ENCODE results near the gene GNPTAB. TPM values are rescaled to one million over a fixed set of nuclear protein-coding genes. Genes with fewer than 3 reads are reported as not detected.

Gene GNPTAB
- total and polyA plus RNA-seq, 2 of the 13 experiments (the other 11 are each of a cell fraction or from before 2014, with no cell fraction given) = 13.6 to 19.4 TPM

DNA sequence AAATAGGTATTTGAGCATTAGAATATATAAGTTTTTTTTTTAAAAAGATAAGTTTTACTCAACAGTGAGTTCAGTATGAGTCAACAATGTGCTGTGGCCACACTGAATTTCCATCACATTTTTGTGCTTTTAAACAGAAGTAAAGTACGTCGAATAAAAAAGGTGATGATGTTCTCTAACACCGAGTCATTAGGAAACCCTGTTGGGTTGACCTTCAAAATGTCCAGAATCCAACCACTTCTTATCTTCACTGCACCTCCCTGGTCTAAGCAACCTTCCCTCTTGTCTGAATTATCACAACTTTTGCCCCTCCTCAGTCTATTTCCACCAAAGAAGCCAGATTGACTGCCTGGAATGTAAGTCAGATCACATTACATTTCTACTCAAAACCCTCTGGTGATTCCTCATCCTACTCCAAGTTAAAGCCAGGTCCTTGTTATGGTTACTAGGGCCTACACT lies 48.5 kb downstream of the GNPTAB start (continued):
- TF ChIP-seq, protein P1, sequence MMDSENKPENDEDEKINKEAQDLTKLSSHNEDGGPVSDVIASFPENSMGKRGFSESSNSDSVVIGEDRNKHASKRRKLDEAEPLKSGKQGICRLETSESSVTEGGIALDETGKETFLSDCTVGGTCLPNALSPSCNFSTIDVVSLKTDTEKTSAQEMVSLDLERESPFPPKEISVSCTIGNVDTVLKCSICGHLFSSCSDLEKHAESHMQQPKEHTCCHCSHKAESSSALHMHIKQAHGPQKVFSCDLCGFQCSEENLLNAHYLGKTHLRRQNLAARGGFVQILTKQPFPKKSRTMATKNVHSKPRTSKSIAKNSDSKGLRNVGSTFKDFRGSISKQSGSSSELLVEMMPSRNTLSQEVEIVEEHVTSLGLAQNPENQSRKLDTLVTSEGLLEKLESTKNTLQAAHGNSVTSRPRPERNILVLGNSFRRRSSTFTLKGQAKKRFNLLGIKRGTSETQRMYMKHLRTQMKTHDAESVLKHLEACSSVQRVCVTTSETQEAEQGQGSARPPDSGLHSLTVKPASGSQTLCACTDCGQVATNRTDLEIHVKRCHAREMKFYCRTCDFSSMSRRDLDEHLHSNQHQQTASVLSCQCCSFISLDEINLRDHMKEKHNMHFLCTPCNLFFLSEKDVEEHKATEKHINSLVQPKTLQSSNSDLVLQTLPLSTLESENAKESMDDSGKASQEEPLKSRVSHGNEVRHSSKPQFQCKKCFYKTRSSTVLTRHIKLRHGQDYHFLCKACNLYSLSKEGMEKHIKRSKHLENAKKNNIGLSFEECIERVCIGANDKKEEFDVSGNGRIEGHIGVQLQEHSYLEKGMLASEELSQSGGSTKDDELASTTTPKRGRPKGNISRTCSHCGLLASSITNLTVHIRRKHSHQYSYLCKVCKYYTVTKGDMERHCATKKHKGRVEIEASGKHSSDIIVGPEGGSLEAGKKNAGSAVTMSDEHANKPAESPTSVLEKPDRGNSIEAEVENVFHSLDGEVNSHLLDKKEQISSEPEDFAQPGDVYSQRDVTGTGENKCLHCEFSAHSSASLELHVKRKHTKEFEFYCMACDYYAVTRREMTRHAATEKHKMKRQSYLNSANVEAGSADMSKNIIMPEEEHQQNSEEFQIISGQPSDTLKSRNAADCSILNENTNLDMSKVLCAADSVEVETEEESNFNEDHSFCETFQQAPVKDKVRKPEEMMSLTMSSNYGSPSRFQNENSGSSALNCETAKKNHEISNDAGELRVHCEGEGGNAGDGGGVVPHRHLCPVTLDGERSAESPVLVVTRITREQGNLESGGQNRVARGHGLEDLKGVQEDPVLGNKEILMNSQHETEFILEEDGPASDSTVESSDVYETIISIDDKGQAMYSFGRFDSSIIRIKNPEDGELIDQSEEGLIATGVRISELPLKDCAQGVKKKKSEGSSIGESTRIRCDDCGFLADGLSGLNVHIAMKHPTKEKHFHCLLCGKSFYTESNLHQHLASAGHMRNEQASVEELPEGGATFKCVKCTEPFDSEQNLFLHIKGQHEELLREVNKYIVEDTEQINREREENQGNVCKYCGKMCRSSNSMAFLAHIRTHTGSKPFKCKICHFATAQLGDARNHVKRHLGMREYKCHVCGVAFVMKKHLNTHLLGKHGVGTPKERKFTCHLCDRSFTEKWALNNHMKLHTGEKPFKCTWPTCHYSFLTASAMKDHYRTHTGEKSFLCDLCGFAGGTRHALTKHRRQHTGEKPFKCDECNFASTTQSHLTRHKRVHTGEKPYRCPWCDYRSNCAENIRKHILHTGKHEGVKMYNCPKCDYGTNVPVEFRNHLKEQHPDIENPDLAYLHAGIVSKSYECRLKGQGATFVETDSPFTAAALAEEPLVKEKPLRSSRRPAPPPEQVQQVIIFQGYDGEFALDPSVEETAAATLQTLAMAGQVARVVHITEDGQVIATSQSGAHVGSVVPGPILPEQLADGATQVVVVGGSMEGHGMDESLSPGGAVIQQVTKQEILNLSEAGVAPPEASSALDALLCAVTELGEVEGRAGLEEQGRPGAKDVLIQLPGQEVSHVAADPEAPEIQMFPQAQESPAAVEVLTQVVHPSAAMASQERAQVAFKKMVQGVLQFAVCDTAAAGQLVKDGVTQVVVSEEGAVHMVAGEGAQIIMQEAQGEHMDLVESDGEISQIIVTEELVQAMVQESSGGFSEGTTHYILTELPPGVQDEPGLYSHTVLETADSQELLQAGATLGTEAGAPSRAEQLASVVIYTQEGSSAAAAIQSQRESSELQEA (CRISPR knock-in tag; IDR thresholded peaks at IDR 0.05; ENCODE audit: not compliant biosample characterization) = no peak
- no peak for TF ChIP-seq CREB1 (IDR thresholded peaks at IDR 0.05)
- TF ChIP-seq CREB1 (CRISPR knock-in tag; IDR thresholded peaks at IDR 0.05) = no peak
- no peak for TF ChIP-seq PHF20 (CRISPR knock-in tag; IDR thresholded peaks at IDR 0.05)
- TF ChIP-seq ZMAT3 (CRISPR knock-in tag; conservative IDR thresholded peaks at IDR 0.05) = no peak
- TF ChIP-seq, protein P2, sequence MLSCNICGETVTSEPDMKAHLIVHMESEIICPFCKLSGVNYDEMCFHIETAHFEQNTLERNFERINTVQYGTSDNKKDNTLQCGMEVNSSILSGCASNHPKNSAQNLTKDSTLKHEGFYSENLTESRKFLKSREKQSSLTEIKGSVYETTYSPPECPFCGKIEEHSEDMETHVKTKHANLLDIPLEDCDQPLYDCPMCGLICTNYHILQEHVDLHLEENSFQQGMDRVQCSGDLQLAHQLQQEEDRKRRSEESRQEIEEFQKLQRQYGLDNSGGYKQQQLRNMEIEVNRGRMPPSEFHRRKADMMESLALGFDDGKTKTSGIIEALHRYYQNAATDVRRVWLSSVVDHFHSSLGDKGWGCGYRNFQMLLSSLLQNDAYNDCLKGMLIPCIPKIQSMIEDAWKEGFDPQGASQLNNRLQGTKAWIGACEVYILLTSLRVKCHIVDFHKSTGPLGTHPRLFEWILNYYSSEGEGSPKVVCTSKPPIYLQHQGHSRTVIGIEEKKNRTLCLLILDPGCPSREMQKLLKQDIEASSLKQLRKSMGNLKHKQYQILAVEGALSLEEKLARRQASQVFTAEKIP (CRISPR knock-in tag; IDR thresholded peaks at IDR 0.05; ENCODE audit: borderline replicate concordance) = no peak
- no peak for TF ChIP-seq ZBTB42 (CRISPR knock-in tag; IDR thresholded peaks at IDR 0.05)
- no peak for TF ChIP-seq ZNF260 (CRISPR knock-in tag; IDR thresholded peaks at IDR 0.05; ENCODE audit: borderline replicate concordance, low read depth)
- TF ChIP-seq, protein P3, sequence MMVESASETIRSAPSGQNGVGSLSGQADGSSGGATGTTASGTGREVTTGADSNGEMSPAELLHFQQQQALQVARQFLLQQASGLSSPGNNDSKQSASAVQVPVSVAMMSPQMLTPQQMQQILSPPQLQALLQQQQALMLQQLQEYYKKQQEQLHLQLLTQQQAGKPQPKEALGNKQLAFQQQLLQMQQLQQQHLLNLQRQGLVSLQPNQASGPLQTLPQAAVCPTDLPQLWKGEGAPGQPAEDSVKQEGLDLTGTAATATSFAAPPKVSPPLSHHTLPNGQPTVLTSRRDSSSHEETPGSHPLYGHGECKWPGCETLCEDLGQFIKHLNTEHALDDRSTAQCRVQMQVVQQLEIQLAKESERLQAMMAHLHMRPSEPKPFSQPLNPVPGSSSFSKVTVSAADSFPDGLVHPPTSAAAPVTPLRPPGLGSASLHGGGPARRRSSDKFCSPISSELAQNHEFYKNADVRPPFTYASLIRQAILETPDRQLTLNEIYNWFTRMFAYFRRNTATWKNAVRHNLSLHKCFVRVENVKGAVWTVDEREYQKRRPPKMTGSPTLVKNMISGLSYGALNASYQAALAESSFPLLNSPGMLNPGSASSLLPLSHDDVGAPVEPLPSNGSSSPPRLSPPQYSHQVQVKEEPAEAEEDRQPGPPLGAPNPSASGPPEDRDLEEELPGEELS (CRISPR knock-in tag; IDR thresholded peaks at IDR 0.05) = no peak
- no peak for TF ChIP-seq ZNF629 (CRISPR knock-in tag; conservative IDR thresholded peaks at IDR 0.05)
- TF ChIP-seq CHD2 (IDR thresholded peaks at IDR 0.05; ENCODE audit: low read depth, low read length) = no peak
